ENCODE measurements around the gene PPP2R5B. TPM values are rescaled to one million over a fixed set of nuclear protein-coding genes. Genes with fewer than 3 reads are reported as not detected.

PPP2R5B gene
- total RNA-seq, 1 donor from 2014 or later, result 5.7 TPM

DNA sequence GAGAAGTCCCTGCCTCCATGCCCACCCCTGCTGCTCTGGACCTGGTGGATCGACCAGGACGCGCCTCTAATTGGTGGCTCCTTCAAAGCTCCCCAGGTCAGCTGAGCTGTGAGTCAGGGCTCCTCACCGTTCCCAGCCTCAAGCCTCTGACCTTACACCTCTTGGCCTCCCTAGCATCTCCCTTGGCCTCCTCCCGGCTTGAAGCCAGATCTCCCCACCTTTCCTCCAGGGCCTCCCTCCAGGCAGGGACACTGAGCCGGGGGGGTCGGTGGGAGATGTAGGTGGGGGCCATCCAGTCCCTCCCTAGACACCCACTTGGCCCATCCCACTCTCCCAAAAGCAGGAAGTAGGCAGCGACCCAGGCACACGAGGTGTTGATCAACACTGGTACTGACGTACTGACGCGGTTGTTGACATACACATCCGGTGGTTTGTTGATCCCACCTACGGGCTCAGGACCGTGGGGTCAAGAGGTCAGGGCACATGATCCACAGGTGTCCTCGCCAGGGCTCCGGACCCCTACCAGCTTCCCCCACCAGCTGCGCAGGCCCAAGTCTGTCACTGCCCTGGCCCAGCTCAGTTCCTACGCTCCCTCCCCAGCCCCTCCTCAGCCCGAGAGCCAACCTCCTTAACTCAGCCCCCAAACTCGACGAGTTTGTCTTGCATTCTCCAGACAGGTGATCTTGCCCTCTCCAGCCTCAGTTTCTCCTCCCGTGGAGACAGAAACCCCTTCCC, 8.3 kb upstream of the PPP2R5B start:
- TF ChIP-seq EZH2 (IDR thresholded peaks at IDR 0.05) (no peak), EZH2phosphoT487 (IDR thresholded peaks at IDR 0.05) (no peak)
- Mint-ChIP-seq H3K27ac (peak overlapping the region; percentile 69), H3K4me3 (peak overlapping the region; percentile 93), H3K36me3 (peaks cover 4% of the 10 kb centered on the region), H3K4me1 (peaks cover 24% of the 10 kb centered on the region), H3K9me3 (no peaks in the 10 kb centered on the region), H3K27me3 (ENCODE audit: insufficient read depth, low read depth) (no peaks in the 10 kb centered on the region)
- H3K27ac ChIP-seq, result no peak overlapping the region
- peak overlapping the region; percentile 93 for H3K4me2 ChIP-seq
- H3K4me3 ChIP-seq, result peak overlapping the region; percentile 90
- no peaks in the 10 kb centered on the region for H3K36me3 ChIP-seq
- peak overlapping the region; percentile 98 for H3K9ac ChIP-seq
- H4K20me1 ChIP-seq (ENCODE audit: low read depth), result peaks cover 4% of the 10 kb centered on the region
- peaks cover 17% of the 10 kb centered on the region for H3K4me1 ChIP-seq
- H2AFZ ChIP-seq (replicated peaks), result no peak overlapping the region
- H3K27me3 ChIP-seq, result no peaks in the 10 kb centered on the region
- H3F3A ChIP-seq (ENCODE audit: low read depth), result peaks cover 16% of the 10 kb centered on the region
- DNase-seq (ENCODE audit: low spot score), result peak; percentile 47
- no peaks in the 10 kb centered on the region for H3K9me3 ChIP-seq (ENCODE audit: low read depth)
- H3K79me2 ChIP-seq (ENCODE audit: low read depth), result peaks cover 7% of the 10 kb centered on the region

DNA sequence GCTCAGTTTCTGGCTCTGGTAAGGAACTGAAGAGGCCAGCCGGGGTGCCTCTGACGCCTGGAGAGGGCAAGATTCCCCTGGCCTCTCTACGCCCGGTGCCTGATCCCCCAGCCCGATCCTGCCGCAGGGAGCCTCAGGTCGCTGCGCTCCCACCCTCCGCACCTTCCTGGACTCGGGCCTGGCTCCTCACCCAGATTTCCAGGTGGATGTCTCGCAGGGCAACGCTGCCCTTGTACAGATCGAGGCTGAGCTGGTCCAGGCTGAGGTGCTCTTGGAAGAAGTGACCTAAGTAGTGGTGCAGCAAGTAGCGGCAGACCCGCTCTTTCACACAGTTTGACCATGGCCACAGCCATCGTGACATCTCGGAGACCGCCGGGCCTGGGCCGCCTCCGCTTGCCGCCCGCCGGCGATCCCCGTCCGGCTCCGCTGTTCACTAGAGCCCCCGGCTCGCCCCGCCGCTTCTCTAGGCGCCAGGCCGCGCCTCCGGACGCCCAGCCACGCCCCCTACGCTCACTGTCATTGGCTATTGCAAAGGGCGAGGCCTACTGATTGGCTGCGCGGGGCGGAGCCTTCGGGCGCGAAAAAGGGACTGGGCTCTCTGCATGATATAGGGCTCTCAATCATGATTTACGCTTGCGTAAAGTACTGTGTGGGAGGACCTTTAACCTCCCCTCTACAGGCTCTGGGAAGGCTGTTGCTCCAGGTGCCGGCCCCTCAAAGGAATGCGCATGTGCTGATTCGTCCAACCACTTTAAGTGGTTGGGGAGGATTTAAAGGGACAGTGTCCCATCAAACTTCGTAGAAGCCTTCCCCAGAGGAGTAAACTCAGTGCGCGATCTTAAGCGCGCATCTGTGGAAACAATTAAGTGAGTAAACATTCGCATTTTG, 7.5 kb upstream of the PPP2R5B start, which contains the start of gene ATG2A:
Gene ATG2A, minus strand, starts transcription at position 435 of the 888 bp plus-strand sequence. Its CDS starts 74 bp downstream, at position 361.
- no peaks in the 10 kb centered on the region for H3K27me3 ChIP-seq
- peaks cover 17% of the 10 kb centered on the region for H3K4me1 ChIP-seq
- peak; percentile 99 for DNase-seq (ENCODE audit: low spot score)
- Mint-ChIP-seq H3K36me3 (peaks cover 4% of the 10 kb centered on the region), H3K4me3 (peak within 1 kb of the TSS; percentile 93), H3K27me3 (ENCODE audit: insufficient read depth, low read depth) (no peaks in the 10 kb centered on the region), H3K9me3 (no peaks in the 10 kb centered on the region), H3K27ac (peak within 1 kb of the TSS; percentile 95), H3K4me1 (peaks cover 24% of the 10 kb centered on the region)
- H3K36me3 ChIP-seq, result no peaks in the 10 kb centered on the region
- peak within 1 kb of the TSS; percentile 98 for H3K9ac ChIP-seq
- H4K20me1 ChIP-seq (ENCODE audit: low read depth), result peaks cover 4% of the 10 kb centered on the region
- H3K9me3 ChIP-seq (ENCODE audit: low read depth), result no peaks in the 10 kb centered on the region
- H3K4me2 ChIP-seq, result peak within 1 kb of the TSS; percentile 96
- H3F3A ChIP-seq (ENCODE audit: low read depth), result peaks cover 16% of the 10 kb centered on the region
- peaks cover 7% of the 10 kb centered on the region for H3K79me2 ChIP-seq (ENCODE audit: low read depth)
- TF ChIP-seq, protein P1, sequence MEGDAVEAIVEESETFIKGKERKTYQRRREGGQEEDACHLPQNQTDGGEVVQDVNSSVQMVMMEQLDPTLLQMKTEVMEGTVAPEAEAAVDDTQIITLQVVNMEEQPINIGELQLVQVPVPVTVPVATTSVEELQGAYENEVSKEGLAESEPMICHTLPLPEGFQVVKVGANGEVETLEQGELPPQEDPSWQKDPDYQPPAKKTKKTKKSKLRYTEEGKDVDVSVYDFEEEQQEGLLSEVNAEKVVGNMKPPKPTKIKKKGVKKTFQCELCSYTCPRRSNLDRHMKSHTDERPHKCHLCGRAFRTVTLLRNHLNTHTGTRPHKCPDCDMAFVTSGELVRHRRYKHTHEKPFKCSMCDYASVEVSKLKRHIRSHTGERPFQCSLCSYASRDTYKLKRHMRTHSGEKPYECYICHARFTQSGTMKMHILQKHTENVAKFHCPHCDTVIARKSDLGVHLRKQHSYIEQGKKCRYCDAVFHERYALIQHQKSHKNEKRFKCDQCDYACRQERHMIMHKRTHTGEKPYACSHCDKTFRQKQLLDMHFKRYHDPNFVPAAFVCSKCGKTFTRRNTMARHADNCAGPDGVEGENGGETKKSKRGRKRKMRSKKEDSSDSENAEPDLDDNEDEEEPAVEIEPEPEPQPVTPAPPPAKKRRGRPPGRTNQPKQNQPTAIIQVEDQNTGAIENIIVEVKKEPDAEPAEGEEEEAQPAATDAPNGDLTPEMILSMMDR (IDR thresholded peaks at IDR 0.05), result no peak
- TF ChIP-seq EZH2 (IDR thresholded peaks at IDR 0.05) (no peak), EZH2phosphoT487 (IDR thresholded peaks at IDR 0.05) (no peak)
- H3K27ac ChIP-seq, result peak within 1 kb of the TSS; percentile 75
- peak within 1 kb of the TSS; percentile 90 for H3K4me3 ChIP-seq
- H2AFZ ChIP-seq (replicated peaks), result peak within 1 kb of the TSS; percentile 80

DNA sequence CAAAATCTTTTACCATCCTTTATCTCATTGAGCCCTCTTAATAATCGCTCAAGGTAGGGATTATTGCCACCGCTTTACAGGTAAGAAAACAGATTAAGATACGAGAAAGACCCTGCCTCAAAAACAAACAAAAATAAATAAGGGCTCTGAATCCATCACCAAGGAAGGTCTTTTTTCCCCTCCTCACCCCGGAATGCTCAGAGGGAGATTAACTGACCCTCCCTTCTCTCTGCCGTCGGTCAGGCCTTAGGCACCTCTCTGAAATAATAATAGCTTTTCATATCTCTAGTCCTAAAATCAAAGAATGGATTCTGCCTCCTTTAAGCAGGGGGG, 6.9 kb upstream of the PPP2R5B start:
- no peaks in the 10 kb centered on the region for H3K9me3 Mint-ChIP-seq
- H3K4me3 Mint-ChIP-seq, result peak overlapping the region; percentile 93
- H3K27ac ChIP-seq, result peak overlapping the region; percentile 75
- H3K36me3 ChIP-seq, result no peaks in the 10 kb centered on the region
- peaks cover 4% of the 10 kb centered on the region for H4K20me1 ChIP-seq (ENCODE audit: low read depth)
- peaks cover 16% of the 10 kb centered on the region for H3F3A ChIP-seq (ENCODE audit: low read depth)
- H3K27me3 ChIP-seq, result no peaks in the 10 kb centered on the region
- peak overlapping the region; percentile 76 for H3K9ac ChIP-seq
- H2AFZ ChIP-seq (replicated peaks), result peak overlapping the region; percentile 80
- peaks cover 4% of the 10 kb centered on the region for H3K36me3 Mint-ChIP-seq
- H3K4me2 ChIP-seq, result peak overlapping the region; percentile 96
- no peak for TF ChIP-seq EZH2phosphoT487 (IDR thresholded peaks at IDR 0.05)
- TF ChIP-seq, protein P1 (IDR thresholded peaks at IDR 0.05), result no peak
- no peak for TF ChIP-seq EZH2 (IDR thresholded peaks at IDR 0.05)
- peaks cover 7% of the 10 kb centered on the region for H3K79me2 ChIP-seq (ENCODE audit: low read depth)
- H3K27ac Mint-ChIP-seq, result peak overlapping the region; percentile 95
- H3K27me3 Mint-ChIP-seq (ENCODE audit: insufficient read depth, low read depth), result no peaks in the 10 kb centered on the region
- no peaks in the 10 kb centered on the region for H3K9me3 ChIP-seq (ENCODE audit: low read depth)
- peaks cover 17% of the 10 kb centered on the region for H3K4me1 ChIP-seq
- DNase-seq (ENCODE audit: low spot score), result peak; percentile 36
- peaks cover 24% of the 10 kb centered on the region for H3K4me1 Mint-ChIP-seq
- H3K4me3 ChIP-seq, result peak overlapping the region; percentile 90
